NCI-H1417 (cell line): Measurements from ENCODE around the gene PPP2R5B.

Experiments used
- DNase-seq, 3 experiments: peaks; one replicate each; lab custom pipeline; 2025; lab: John Stamatoyannopoulos, UW

Gene PPP2R5B

DNA sequence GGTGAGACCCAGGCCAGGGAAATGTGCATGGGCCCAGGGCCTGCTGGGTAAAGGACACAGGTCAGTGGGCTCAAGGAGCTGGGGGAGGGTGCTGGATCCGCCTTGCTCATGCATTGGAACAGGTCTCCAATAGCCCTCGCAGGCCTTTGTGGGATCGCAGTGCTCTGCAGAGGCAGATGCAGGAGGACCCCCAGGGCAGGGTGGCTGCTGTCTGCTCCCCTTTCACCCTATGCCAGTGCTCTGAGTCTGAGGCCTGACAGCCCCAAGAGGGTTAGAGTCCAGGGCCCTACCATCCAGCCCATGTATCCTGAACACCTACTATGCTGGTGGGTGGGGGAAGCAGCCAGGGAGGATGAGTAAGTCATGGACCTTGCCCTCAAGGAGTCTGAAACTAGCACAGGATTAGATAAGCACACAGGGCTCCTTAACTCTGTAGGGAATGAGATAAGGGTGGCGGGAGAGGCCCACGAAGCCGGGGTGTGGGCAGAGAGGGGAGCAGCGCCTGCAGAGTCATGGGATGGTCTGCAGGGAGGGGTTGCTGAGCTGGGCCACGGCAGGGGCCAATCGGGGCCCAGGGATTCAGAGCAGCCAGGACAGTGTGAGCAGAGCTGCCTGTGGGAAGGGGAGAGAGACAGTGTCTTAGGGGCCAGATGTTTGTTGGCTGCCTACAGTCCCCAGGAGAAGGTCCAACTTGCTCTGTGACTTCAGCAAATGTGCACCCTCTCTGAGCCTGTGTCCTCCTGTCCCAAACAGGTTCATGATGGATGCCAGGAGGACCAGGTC, 35.6 kb upstream of the PPP2R5B start:
- no peak for DNase-seq

DNA sequence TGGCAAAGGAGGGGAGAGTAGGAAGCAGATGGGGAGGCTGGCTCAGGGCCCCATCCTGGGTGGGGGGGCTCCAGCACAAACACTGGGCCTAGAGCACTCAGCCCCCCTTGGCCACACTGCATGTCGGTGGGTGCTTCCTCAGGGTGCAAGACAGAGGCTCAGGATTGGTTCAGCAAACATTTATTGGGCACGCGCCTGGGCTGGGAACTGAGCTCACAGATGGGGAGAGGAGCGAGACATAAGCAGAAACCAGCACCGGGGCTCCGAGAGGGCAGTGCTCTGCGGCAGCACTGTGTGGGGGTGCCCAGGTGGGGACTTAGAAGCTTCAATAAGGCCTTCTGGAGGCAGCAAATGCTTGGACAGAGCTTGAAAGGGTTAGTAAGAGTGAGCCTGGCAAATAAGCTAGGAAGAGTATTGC, 34.0 kb upstream of the PPP2R5B start:
- no peak for DNase-seq

GRCh38 chr11:64891215-64891848, 33.2 kb upstream of the PPP2R5B start:
- DNase-seq, result no peak

GRCh38 chr11:64891880-64892279, 32.6 kb upstream of the PPP2R5B start:
- DNase-seq, result no peak

DNA sequence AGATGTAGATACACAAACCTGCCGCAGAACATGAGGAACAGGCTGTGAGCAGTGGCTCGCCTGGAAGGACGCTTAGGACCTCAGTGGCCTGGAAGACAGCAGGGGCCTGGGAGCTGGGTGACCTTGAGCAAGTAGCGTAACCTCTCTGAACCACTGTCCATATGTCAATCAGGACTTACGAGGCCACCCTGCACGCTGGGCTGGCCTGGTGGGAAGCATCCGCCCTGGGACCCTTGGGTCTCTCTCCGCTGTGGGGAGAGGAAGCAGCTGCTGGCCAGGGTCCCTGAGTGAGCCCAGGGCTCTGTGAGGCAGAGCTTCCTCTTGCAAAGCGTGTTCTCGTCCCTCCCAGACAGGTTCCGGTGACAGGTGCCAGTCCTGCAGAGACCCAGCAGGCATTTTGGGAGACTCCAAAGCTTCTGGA, 32.1 kb upstream of the PPP2R5B start:
- no peak for DNase-seq

GRCh38 chr11:64892838-64893193, 31.7 kb upstream of the PPP2R5B start:
- DNase-seq, result no peak

DNA sequence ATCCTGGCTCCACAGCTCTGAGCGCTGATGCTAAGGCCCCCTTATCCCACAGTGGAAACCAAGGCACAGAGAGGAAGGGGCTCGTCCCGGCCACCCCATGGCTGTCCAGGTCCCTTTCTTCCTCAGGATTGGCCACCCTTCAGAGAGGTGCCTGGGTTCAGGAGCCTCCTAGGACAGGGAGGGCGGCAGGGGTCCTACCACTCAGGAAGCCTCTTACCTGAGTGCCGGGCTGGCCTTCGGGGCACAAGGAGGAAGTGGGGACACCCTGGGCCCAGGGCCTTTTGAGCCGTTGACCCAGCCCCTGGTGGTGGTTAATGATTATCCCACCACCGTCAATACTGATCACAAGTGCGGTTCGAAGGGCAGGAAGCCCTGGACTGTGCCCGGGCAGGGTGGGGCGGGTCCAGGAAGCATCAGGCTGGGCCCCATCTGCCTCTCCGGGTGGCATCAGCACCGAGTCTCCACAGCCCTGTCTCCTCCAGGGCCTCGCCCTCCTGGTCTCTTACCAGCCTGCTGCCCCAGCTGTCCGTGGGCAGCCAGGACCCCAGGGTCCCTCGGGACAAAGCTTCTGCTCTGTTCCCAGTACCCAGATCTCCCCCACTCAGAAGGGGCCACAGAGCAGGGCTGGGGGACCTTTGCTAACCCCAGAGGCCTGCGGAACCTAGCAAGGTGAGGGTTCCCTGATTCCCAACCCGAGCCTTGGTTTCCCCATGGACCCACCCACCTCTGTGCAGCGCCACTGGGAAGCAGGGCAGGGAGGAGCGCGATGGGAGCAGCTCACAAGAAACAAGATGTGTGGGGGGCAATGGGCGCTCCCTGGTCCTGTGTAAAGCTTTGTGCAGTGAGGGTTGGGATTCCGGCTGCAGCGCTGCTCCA, 31.1 kb upstream of the PPP2R5B start:
- DNase-seq, result no peak

- peak; percentile 64 to 80 (median 72) for DNase-seq
Observed at GRCh38 chr11:64894070-64894811, 30.2 kb upstream of the PPP2R5B start.

DNA sequence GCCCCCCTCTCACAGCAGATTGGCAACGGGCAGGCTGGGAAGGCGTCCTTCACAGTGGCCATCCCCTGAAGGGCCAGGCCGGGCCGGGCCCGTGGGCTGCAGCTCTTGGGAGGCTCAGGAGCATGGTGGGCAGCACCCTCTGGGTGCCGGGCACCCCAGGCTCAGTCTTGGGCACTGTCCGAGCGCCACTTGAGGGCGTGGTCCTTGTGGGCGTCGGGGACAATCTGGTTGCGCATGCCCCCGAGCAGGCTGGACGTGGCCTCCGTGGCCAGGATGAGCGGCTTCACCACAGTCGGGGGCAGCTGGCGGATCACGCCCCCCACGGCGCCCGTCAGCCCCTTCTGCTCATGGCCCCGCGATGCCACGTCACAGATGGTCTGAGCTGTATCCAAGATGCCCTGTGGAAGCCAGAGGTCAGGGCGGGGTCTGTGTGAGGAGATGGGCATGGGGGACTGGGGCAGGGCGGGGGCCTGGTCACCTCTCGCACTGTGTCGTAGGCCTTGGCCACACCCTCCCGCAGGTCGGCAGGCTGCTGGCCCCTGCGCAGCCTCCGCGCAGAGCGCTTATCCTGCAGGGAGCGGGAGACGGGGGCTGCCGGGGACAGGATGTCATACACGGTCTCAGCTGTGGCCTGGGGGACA, 29.6 kb upstream of the PPP2R5B start:
- DNase-seq, result no peak

GRCh38 chr11:64896448-64897022, 28.0 kb upstream of the PPP2R5B start:
- no peak for DNase-seq

DNA sequence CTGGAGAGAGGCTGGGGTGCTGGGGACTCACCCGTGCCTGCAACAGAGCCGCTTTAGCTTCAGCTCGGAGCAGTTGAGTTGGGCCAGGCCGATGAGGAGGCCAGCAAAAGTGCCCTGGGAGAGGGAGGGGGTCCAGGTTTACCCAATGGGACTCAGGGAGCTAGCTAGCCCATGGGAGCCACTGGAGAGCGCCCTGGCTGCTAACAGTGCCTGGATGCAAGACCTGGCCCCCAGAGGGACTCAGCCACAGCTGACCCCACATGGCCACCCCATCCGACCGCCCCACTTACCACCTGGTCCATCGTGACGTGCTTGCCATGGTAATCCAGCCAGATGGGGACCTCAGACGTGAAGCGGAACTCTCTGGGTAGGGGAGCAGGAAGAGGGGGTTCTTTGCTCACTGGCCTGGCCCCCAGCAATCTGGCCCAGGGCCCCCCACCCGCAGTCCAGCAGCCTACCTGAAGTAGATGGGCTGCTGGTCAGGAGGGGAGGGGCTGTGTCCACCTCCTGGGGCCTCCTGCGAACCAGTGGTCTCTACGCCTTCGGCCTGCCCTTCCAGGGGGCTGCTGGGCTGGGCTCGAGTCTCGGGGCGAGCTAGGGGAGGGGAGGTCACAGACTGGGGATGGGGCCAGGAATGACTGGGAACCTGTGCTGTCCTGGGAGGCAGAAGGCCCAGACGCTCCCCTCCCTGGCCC, 27.0 kb upstream of the PPP2R5B start:
- no peak for DNase-seq

DNA sequence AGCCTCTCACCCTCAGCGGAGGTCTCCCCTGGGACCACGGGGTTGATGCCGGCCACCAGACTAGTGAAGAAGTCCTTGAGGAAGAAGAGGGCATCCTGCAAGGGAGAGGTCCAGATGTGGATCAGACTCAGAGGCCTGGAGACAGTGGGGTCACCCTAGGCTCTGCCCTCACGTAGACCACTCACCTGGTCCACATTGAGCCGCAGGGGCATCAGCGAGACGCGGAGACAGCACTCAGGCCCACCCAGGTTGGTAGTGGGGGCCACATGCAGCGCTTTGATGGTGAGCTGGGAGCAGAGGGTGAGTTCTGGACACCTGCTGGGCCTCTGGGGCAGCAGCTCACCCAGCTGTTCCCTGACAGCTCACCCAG, 26.4 kb upstream of the PPP2R5B start:
- DNase-seq, result no peak

DNA sequence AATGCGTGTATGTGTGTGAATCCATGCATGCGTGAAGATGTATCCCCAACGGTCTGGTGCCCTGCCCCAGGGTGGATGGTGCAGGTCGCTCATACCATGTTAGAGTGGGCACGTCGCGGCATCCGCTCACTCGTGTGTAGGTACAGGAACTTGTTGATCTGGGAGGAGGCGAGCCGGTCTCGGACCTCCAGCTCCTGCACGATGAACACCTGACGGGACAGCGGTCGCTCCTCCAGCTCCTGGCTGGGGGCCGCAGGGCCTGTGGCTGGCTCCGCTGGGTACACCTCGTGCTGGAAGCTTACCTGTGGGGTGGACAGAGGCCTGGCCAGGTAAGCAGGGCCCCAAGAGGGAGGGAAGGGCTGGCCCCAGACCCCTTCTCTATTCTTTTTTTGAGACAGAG, 25.9 kb upstream of the PPP2R5B start:
- no peak for DNase-seq

GRCh38 chr11:64900263-64900678, 24.2 kb upstream of the PPP2R5B start:
- no peak for DNase-seq

GRCh38 chr11:64900774-64901173, 23.7 kb upstream of the PPP2R5B start:
- DNase-seq, result no peak

DNA sequence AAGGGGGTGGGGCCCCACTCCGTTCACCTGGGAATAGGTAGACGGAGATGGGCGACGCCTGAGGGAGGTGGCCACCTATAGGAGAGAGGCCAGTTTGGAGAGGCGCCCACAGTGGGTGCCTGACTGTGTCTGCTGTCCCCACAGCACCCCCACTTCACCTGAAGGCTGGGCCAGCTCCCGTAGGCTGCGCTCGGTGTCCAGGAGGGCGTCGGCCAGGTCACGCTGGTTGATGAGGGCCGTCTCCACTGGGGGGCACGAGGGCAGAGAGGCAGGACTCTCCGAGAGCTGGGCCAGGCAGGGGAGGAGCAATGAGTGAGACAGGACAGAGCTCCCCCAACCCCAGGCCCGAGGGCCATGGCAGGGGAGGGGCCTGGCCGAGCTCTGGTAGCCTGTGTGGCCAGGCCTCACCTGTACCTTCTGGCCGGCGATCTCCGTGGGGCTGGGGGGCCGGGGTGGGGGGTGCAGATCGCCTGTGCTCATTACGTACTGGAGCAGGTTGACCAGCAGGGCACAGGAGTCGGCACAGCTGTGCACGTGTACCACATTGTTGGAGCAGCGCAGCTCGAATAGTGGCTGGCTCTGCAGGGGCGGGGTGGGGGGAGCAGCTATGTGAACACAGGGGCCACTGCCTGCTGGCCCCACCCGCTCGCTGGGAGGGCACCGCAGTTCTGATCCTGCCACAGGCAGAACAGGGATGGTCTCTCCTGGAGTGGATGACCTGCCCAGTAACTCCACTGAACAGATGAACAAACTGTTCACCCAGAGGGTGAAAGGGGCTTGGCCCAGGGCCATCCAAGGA, 22.2 kb upstream of the PPP2R5B start:
- DNase-seq, result no peak

- DNase-seq, result no peak
Observed at GRCh38 chr11:64903291-64903833, 21.1 kb upstream of the PPP2R5B start.

DNA sequence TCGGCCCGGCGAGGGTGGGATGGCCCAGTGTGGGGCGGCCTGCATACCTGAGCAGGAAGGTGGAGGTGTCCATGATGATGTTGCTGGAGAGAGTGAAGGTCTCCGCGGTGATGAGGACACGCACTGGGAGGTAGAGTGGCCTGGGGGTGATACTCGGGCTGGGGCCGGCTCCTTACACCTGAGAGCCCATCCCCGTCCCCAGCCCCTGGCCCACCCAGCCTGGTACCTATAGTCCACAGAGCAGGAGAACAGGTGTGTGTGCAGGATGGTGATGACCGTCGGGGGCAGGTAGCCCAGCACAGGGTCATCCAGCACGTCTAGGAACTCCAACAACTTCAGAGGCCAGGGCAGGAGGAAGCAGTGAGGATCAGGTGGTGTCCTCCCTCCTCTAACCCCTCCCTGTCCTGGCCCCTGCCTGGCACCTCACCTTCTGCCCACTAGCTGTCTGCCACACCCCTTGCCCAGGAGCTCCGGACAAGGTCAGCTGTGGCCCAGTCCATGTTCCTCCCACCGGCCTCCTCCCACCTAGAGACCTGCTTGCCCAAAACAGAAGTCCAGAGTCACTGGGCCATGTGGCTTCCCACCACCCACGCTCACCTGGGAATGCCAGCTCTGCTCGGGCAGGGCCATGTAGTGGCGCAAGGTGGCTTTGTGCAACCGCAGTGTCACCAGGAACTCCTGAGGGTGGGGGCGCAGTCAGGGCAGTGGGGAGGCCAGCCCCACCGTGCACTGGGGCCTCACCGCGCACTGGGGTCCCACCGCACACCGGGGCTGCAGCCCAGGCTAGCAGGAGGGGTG, 18.8 kb upstream of the PPP2R5B start:
- DNase-seq, result no peak

DNA sequence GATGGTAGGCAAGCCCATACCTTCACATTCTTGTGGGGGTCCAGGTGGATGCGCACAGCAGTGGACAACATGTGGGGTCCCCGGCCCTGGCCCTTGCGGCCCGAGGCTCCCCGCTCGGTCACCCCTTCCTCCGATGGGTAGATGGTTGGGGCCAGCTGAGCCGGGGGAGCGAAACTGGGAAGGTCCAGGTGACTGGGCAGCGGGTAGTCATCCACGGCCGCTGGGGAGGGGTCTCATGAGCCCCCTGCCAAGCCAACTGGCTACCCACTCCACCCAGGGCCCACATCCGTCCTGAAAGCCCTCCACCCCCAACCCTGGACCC, 18.2 kb upstream of the PPP2R5B start:
- no peak for DNase-seq
